Tibial nerve (tissue), 4 donors: Measurements from ENCODE around the gene ASPSCR1. TPM values are rescaled to one million over a fixed set of nuclear protein-coding genes. Genes with fewer than 3 reads are reported as not detected.
A peak's percentile ranks its signal among the peaks of the same experiment; 100 is the strongest.

Experiments
- DNase-seq, 2 donors: peaks; one replicate each; pipeline ENCODE4 v3.0.0-alpha.2; 2019; ENCODE audit warnings: low spot score in 2 of 2
- H3K27ac ChIP-seq, 4 donors: fragments of 200-600 bp; sonication (generic) in 3 of 4; one replicate each; pipeline ENCODE4 v1.5.1; 2017 to 2019; ENCODE audit warnings: mild to moderate bottlenecking in 1 of 4
- H3K27me3 ChIP-seq, 2 donors: fragments of 200-600 bp; sonication (generic) in 1 of 2; one replicate each; pipeline versions ENCODE4 v1.5.1 to v1.6.0; 2017 to 2019
- H3K36me3 ChIP-seq, 3 donors: fragments of 200-600 bp; sonication (generic); one replicate each; pipeline ENCODE4 v1.5.1; 2018 to 2019
- H3K4me1 ChIP-seq, 4 donors: fragments of 200-600 bp; sonication (generic) in 3 of 4; one replicate each; pipeline ENCODE4 v1.5.1; 2017 to 2019
- H3K4me3 ChIP-seq, 4 donors: fragments of 200-600 bp; sonication (generic) in 3 of 4; one replicate each; pipeline ENCODE4 v1.5.1; 2017 to 2019; ENCODE audit warnings: mild to moderate bottlenecking in 1 of 4, moderate library complexity in 1 of 4
- H3K9me3 ChIP-seq, 4 donors: fragments of 200-600 bp; sonication (generic) in 3 of 4; one replicate each; pipeline ENCODE4 v1.5.1; 2017 to 2019
- CTCF ChIP-seq, 5 experiments: fragments of 200-600 bp in 3 of 5; fragments of 450-650 bp in 2 of 5; sonication (generic) in 3 of 5; IDR thresholded peaks; one replicate each; pipeline ENCODE4 v1.5.1; 2016 to 2019; ENCODE audit warnings: antibody characterized with exemption in 5 of 5, mild to moderate bottlenecking in 3 of 5, moderate library complexity in 2 of 5
- EP300 ChIP-seq, 2 donors: sonication (generic); formaldehyde crosslinking; IDR thresholded peaks; one replicate each; pipeline ENCODE4 v1.6.1; 2017; ENCODE audit warnings: antibody characterized with exemption in 2 of 2, mild to moderate bottlenecking in 1 of 2
- POLR2A ChIP-seq, 2 donors: fragments of 450-650 bp; IDR thresholded peaks; one replicate each; pipeline ENCODE4 v1.6.1; 2017; ENCODE audit warnings: antibody characterized with exemption in 2 of 2, mild to moderate bottlenecking in 2 of 2, moderate library complexity in 2 of 2
- WGBS, 2 donors: methylation state at CpG; one replicate each; pipeline ENCODE4 v1.1.5; 2018; 5-methylcytosine and 5-hydroxymethylcytosine counted together
- total RNA-seq, 4 donors: library from RNA; depleted of rRNA; stranded (reverse); fragments of >200 nt; gene quantifications; one replicate each; pipeline ENCODE4 v1.1.0, GENCODE V29; 2016

Gene ASPSCR1
- total RNA-seq, 4 donors from 2014 or later, result 32.9 to 82.8 (median 55.6) TPM

- peaks cover 0 to under 1% (median 0%) of the 10 kb centered on the region in 4 donors for H3K9me3 ChIP-seq
- no peak for DNase-seq
- 68 to 69% methylated on average over 7 of the region's 7 CpGs for WGBS, 2 donors
- TF ChIP-seq EP300 (IDR thresholded peaks at IDR 0.05) (no peak), CTCF (IDR thresholded peaks at IDR 0.05) (no peak), POLR2A (IDR thresholded peaks at IDR 0.05) (no peak)
- peaks cover 0 to 38% of the 10 kb centered on the region in 2 donors for H3K27me3 ChIP-seq
- peaks cover 0 to 21% (median 16%) of the 10 kb centered on the region in 4 donors for H3K4me1 ChIP-seq
- no peak overlapping the region for H3K27ac ChIP-seq
- no peaks in the 10 kb centered on the region for H3K36me3 ChIP-seq
- peak overlapping the region in 1 of 4 donors; percentile 33 for H3K4me3 ChIP-seq
Measured at GRCh38 chr17:81968396-81968745, 9.1 kb upstream of the ASPSCR1 start.

- peaks cover 0 to 6% (median 0%) of the 10 kb centered on the region in 4 donors for H3K9me3 ChIP-seq
- DNase-seq, result no peak
- peaks cover 0 to 21% (median 16%) of the 10 kb centered on the region in 4 donors for H3K4me1 ChIP-seq
- no peaks in the 10 kb centered on the region for H3K36me3 ChIP-seq
- H3K4me3 ChIP-seq, result no peak overlapping the region
- TF ChIP-seq POLR2A (IDR thresholded peaks at IDR 0.05) (no peak), EP300 (IDR thresholded peaks at IDR 0.05) (no peak), CTCF (IDR thresholded peaks at IDR 0.05) (no peak)
- 84 to 89% methylated on average over 9 to 11 of the region's 12 CpGs for WGBS, 2 donors
- peaks cover 0 to 31% of the 10 kb centered on the region in 2 donors for H3K27me3 ChIP-seq
- no peak overlapping the region for H3K27ac ChIP-seq
Measured at GRCh38 chr17:81968850-81969812, 8.3 kb upstream of the ASPSCR1 start.

GRCh38 chr17:81973432-81973831 is 4.0 kb upstream of the ASPSCR1 start:
- Histone ChIP-seq H3K36me3 (no peaks in the 10 kb centered on the region), H3K27ac (no peak overlapping the region), H3K4me1 (peaks cover 0 to 16% (median 13%) of the 10 kb centered on the region in 4 donors), H3K4me3 (no peak overlapping the region), H3K27me3 (peaks cover 0 to 12% of the 10 kb centered on the region in 2 donors), H3K9me3 (peaks cover 0 to 6% (median 0%) of the 10 kb centered on the region in 4 donors)
- no peak for TF ChIP-seq CTCF (IDR thresholded peaks at IDR 0.05)
- no peak for TF ChIP-seq POLR2A (IDR thresholded peaks at IDR 0.05)
- TF ChIP-seq EP300 (IDR thresholded peaks at IDR 0.05), result no peak
- no peak for DNase-seq

GRCh38 chr17:81976332-81977210 is 858 bp upstream of the ASPSCR1 start:
- no peak for TF ChIP-seq EP300 (IDR thresholded peaks at IDR 0.05)
- no peak for TF ChIP-seq POLR2A (IDR thresholded peaks at IDR 0.05)
- no peak for TF ChIP-seq CTCF (IDR thresholded peaks at IDR 0.05)
- WGBS, 2 donors, result 27 to 29% methylated on average over 28 to 29 of the region's 30 CpGs
- Histone ChIP-seq H3K9me3 (peaks cover 0 to 6% (median 0%) of the 10 kb centered on the region in 4 donors), H3K27me3 (no peaks in the 10 kb centered on the region), H3K36me3 (peaks cover 0 to 25% (median 0%) of the 10 kb centered on the region in 3 donors), H3K27ac (peak overlapping the region; percentile 88 to 97 (median 92)), H3K4me1 (peaks cover 0 to 23% (median 19%) of the 10 kb centered on the region in 4 donors), H3K4me3 (peak overlapping the region; percentile 68 to 99 (median 97))
- peak in 1 of 2 donors; percentile 8 for DNase-seq
